HEK293 (cell line): ENCODE data around the gene DPYD.

Experiments used
- CTCF ChIA-PET: fragments of 350-600 bp; formaldehyde crosslinking; extraction: SDS; loops from one replicate; lab custom pipeline; 2021; ENCODE audit warnings: antibody characterized with exemption; lab: Yijun Ruan, JAX
- POLR2A ChIA-PET: fragments of 300-600 bp; formaldehyde crosslinking; extraction: SDS; loops from one replicate; lab custom pipeline; 2020; ENCODE audit warnings: antibody characterized with exemption, inconsistent platforms; lab: Yijun Ruan, JAX
- H3K27ac ChIP-seq: fragments of 200-500 bp; sonication (Bioruptor generic); 2 replicates; pipeline ENCODE4 v1.5.1; 2014; ENCODE audit warnings: low read depth, low read length, control low read depth, inconsistent platforms; ENCODE audit errors: extremely low read depth
- H3K36me3 ChIP-seq, 2 experiments: fragments of 200-500 bp in 1 of 2; sonication (Bioruptor generic) in 1 of 2; 1 replicate in 1 of 2; 2 replicates in 1 of 2; pipeline ENCODE4 v1.5.1; 2014 to 2017; ENCODE audit warnings: inconsistent platforms in 2 of 2, low read length in 2 of 2; ENCODE audit not compliant: control insufficient read depth in 2 of 2, insufficient read depth in 1 of 2
- H3K4me1 ChIP-seq: fragments of 200-500 bp; sonication (Bioruptor generic); 2 replicates; pipeline ENCODE4 v1.5.1; 2014; ENCODE audit warnings: mild to moderate bottlenecking, low read length, inconsistent platforms; ENCODE audit not compliant: control insufficient read depth, insufficient read depth
- H3K4me3 ChIP-seq: 2 replicates; pipeline ENCODE4 v1.5.1; 2011; ENCODE audit warnings: low read depth, mild to moderate bottlenecking, control low read depth, low read length, moderate library complexity
- H3K9me3 ChIP-seq: fragments of 200-500 bp; sonication (Bioruptor generic); 2 replicates; pipeline ENCODE4 v1.5.1; 2014; ENCODE audit warnings: low read depth, low read length, inconsistent platforms; ENCODE audit not compliant: control insufficient read depth, insufficient read depth
- ATF2 ChIP-seq: fragments of 450-650 bp; formaldehyde crosslinking; IDR thresholded peaks from 2 replicates; pipeline ENCODE4 v1.5.1; 2016; ENCODE audit warnings: missing biosample characterization, missing genetic modification characterization, low read depth
- MZF1 ChIP-seq: fragments of 450-650 bp; formaldehyde crosslinking; IDR thresholded peaks from 2 replicates; pipeline ENCODE4 v1.5.1; 2017; ENCODE audit warnings: missing biosample characterization, missing genetic modification characterization, borderline replicate concordance
- PRDM10 ChIP-seq: fragments of 450-650 bp; formaldehyde crosslinking; IDR thresholded peaks from 2 replicates; pipeline ENCODE4 v1.5.1; 2016; ENCODE audit warnings: missing biosample characterization, missing genetic modification characterization
- SP7 ChIP-seq: fragments of 450-650 bp; formaldehyde crosslinking; IDR thresholded peaks from 2 replicates; pipeline ENCODE4 v1.5.1; 2016; ENCODE audit warnings: missing biosample characterization, missing genetic modification characterization
- ZBTB44 ChIP-seq: fragments of 450-650 bp; IDR thresholded peaks from 2 replicates; pipeline ENCODE4 v1.5.1; 2018; ENCODE audit warnings: missing biosample characterization, mild to moderate bottlenecking, missing genetic modification characterization
- ZNF10 ChIP-seq: fragments of 450-650 bp; formaldehyde crosslinking; IDR thresholded peaks from 2 replicates; pipeline ENCODE4 v1.5.1; 2017; ENCODE audit warnings: missing biosample characterization, missing genetic modification characterization
- ZNF112 ChIP-seq: fragments of 450-650 bp; formaldehyde crosslinking; IDR thresholded peaks from 2 replicates; pipeline ENCODE4 v1.5.0; 2017; ENCODE audit warnings: missing biosample characterization, missing genetic modification characterization
- ZNF138 ChIP-seq: fragments of 450-650 bp; formaldehyde crosslinking; IDR thresholded peaks from 2 replicates; pipeline ENCODE4 v1.5.1; 2016; ENCODE audit warnings: missing biosample characterization, missing genetic modification characterization, borderline replicate concordance
- ZNF140 ChIP-seq: fragments of 450-650 bp; formaldehyde crosslinking; IDR thresholded peaks from 2 replicates; pipeline ENCODE4 v1.5.1; 2016; ENCODE audit warnings: missing biosample characterization, missing genetic modification characterization
- ZNF202 ChIP-seq: fragments of 450-650 bp; formaldehyde crosslinking; IDR thresholded peaks from 2 replicates; pipeline ENCODE4 v1.5.1; 2016; ENCODE audit warnings: missing biosample characterization, missing genetic modification characterization, borderline replicate concordance
- ZNF24 ChIP-seq: fragments of 450-650 bp; formaldehyde crosslinking; IDR thresholded peaks from 2 replicates; pipeline ENCODE4 v1.5.1; 2016; ENCODE audit warnings: missing biosample characterization, missing genetic modification characterization
- ZNF394 ChIP-seq: fragments of 450-650 bp; formaldehyde crosslinking; IDR thresholded peaks from 2 replicates; pipeline ENCODE4 v1.5.1; 2016; ENCODE audit warnings: missing biosample characterization, missing genetic modification characterization, mild to moderate bottlenecking, moderate library complexity, borderline replicate concordance
- ZNF426 ChIP-seq: fragments of 450-650 bp; formaldehyde crosslinking; IDR thresholded peaks from 2 replicates; pipeline ENCODE4 v1.5.1; 2017; ENCODE audit warnings: missing biosample characterization, missing genetic modification characterization, mild to moderate bottlenecking, inconsistent platforms, moderate library complexity
- ZNF514 ChIP-seq: fragments of 450-650 bp; formaldehyde crosslinking; IDR thresholded peaks from 2 replicates; pipeline ENCODE4 v1.5.1; 2016; ENCODE audit warnings: missing biosample characterization, missing genetic modification characterization
- ZNF561 ChIP-seq: fragments of 450-650 bp; IDR thresholded peaks from 2 replicates; pipeline ENCODE4 v1.5.1; 2018; ENCODE audit warnings: missing biosample characterization, missing genetic modification characterization, borderline replicate concordance
- ZNF670 ChIP-seq: fragments of 450-650 bp; formaldehyde crosslinking; IDR thresholded peaks from 2 replicates; pipeline ENCODE4 v1.5.1; 2016; ENCODE audit warnings: missing biosample characterization, missing genetic modification characterization, low read depth
- ZNF704 ChIP-seq: fragments of 450-650 bp; formaldehyde crosslinking; IDR thresholded peaks from 2 replicates; pipeline ENCODE4 v1.5.1; 2016; ENCODE audit warnings: missing biosample characterization, missing genetic modification characterization
- ZNF830 ChIP-seq: fragments of 450-650 bp; IDR thresholded peaks from 2 replicates; pipeline ENCODE4 v1.5.0; 2018; ENCODE audit warnings: missing biosample characterization, missing genetic modification characterization, low read depth, mild to moderate bottlenecking, moderate library complexity
- ZNF843 ChIP-seq: fragments of 450-650 bp; formaldehyde crosslinking; IDR thresholded peaks from 2 replicates; pipeline ENCODE4 v1.5.1; 2016; ENCODE audit warnings: missing biosample characterization, missing genetic modification characterization

DPYD gene

GRCh38 chr1:97906567-97907241, 14.1 kb downstream of the DPYD start (continued):
- TF ChIP-seq ZNF138 (no peak), ZNF112 (no peak)

- Histone ChIP-seq H3K4me1 (peaks cover 10% of the 10 kb centered on the region), H3K4me3 (no peak overlapping the region), H3K36me3 (no peaks in the 10 kb centered on the region), H3K9me3 (no peaks in the 10 kb centered on the region), H3K27ac (no peak overlapping the region)
- TF ChIP-seq ZNF843 (tag by site-specific recombination) (no peak), ZNF202 (tag by site-specific recombination) (no peak), ZNF426 (tag by site-specific recombination) (no peak), ZNF561 (no peak), ZNF10 (no peak), ATF2 (tag by site-specific recombination) (peak; percentile 35; the same call in 1 of the 2 replicates), MZF1 (tag by site-specific recombination) (no peak)
- ChIA-PET CTCF (no interaction called here), POLR2A (no interaction called here)
Observed at GRCh38 chr1:97905141-97905940, 15.5 kb downstream of the DPYD start.

- H3K9me3 ChIP-seq: no peaks in the 10 kb centered on the region
- CTCF ChIA-PET: no interaction called here
- H3K4me1 ChIP-seq: peaks cover 10% of the 10 kb centered on the region
- POLR2A ChIA-PET: no interaction called here
- no peak overlapping the region for H3K4me3 ChIP-seq
- no peak overlapping the region for H3K27ac ChIP-seq
- H3K36me3 ChIP-seq: no peaks in the 10 kb centered on the region
- no peak for TF ChIP-seq SP7
- TF ChIP-seq ZNF704: no peak
- no peak for TF ChIP-seq ZBTB44 (tag by site-specific recombination)
- no peak for TF ChIP-seq ZNF830 (tag by site-specific recombination)
- no peak for TF ChIP-seq PRDM10 (tag by site-specific recombination)
- no peak for TF ChIP-seq ZNF670 (tag by site-specific recombination)
- TF ChIP-seq ZNF24 (tag by site-specific recombination): no peak
- TF ChIP-seq ZNF140 (tag by site-specific recombination): no peak
- no peak for TF ChIP-seq ZNF394
- no peak for TF ChIP-seq ZNF514
Observed at GRCh38 chr1:97904534-97904933, 16.3 kb downstream of the DPYD start.
